HUES64 (cell line): ENCODE measurements around the gene TSPAN14.
"Not testable (repeated sequence)": the region's sequence is repeated elsewhere in the genome, so short reads cannot be mapped to it uniquely, and the experiment has no call there.

Experiments used
- H3K27ac ChIP-seq: 2 replicates; pipeline ENCODE4 v1.7.0; 2013; ENCODE audit warnings: low read depth, low read length, inconsistent platforms
- H3K27me3 ChIP-seq: 2 replicates; pipeline ENCODE4 v1.6.1; 2013; ENCODE audit warnings: mild to moderate bottlenecking, low read length; ENCODE audit not compliant: insufficient read depth
- H3K36me3 ChIP-seq: 2 replicates; pipeline ENCODE4 v1.6.1; 2013; ENCODE audit warnings: mild to moderate bottlenecking, low read length; ENCODE audit not compliant: insufficient read depth
- H3K4me1 ChIP-seq: 2 replicates; pipeline ENCODE4 v1.6.1; 2013; ENCODE audit warnings: mild to moderate bottlenecking, low read length, moderate library complexity; ENCODE audit not compliant: insufficient read depth
- H3K4me3 ChIP-seq: 2 replicates; pipeline ENCODE4 v1.5.1; 2013; ENCODE audit warnings: mild to moderate bottlenecking, low read length, moderate library complexity
- H3K9ac ChIP-seq: 2 replicates; pipeline ENCODE4 v1.6.1; 2013; ENCODE audit warnings: mild to moderate bottlenecking, low read depth, low read length
- H3K9me3 ChIP-seq: 2 replicates; pipeline ENCODE4 v1.6.1; 2013; ENCODE audit warnings: low read depth, low read length; ENCODE audit not compliant: insufficient read depth
- WGBS: fragments of 150-250, 120-280 bp; methylation state at CpG from one replicate; pipeline ENCODE4 v1.1.7; 2013; ENCODE audit warnings: missing lambda C conversion rate; 5-methylcytosine and 5-hydroxymethylcytosine counted together

Gene TSPAN14

DNA sequence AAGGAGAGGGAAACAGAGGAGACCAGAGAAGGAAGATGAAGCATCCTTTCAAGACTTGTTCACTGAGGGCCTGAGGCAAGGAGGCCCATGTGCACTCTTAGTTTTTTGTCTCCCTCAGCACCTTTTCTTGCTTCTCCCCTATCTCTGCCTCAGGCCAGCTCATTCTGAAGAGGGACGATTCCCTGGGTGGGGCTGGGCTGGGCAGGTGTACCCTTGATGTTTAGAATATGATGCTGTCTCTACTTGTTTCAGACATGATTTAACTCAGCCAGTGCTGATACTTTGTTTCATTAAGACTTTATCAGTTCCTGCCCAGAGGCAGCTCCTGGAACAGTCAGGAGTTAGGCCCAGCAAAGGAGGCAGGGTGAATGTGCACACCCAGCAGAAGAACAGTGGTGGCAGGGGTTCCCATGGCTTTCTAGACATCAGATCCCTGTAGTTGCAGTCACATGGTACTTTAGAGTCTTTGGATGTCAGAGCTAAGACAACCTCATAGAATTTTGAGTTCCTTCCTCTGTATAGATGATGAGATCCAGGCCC, 42.4 kb upstream of the TSPAN14 start:
- H3K36me3 ChIP-seq, result peaks cover 5% of the 10 kb centered on the region; the same call in 1 of the 2 replicates
- WGBS, result 83% methylated on average over 1 of the region's 1 CpG
- peaks cover 45% of the 10 kb centered on the region for H3K27me3 ChIP-seq
- H3K4me3 ChIP-seq, result no peak overlapping the region
- peaks cover 35% of the 10 kb centered on the region for H3K4me1 ChIP-seq
- H3K9me3 ChIP-seq, result no peaks in the 10 kb centered on the region
- no peak overlapping the region for H3K27ac ChIP-seq
- no peak overlapping the region for H3K9ac ChIP-seq

DNA sequence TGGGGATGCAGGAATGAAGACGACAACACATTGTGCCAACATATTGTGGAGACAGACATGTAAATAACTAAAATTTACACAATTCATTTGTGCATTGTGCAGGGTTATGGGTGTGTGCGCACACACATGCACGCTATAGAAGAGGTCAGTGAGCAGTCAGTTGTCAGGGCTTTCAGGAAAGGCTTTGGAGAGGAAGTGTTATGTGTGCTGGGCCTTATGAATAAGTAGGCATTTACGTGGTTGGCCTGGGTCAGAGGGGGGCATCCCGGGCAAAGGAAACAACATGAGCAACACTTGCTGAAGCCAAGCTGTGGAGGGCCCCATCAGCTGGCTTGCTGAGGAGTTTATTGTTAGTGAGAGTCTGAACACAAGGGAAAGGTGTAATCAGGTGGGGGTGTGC, 41.6 kb upstream of the TSPAN14 start:
- 90% methylated on average over 5 of the region's 5 CpGs for WGBS
- peaks cover 40% of the 10 kb centered on the region for H3K4me1 ChIP-seq
- H3K27me3 ChIP-seq, result peaks cover 40% of the 10 kb centered on the region
- H3K9ac ChIP-seq, result no peak overlapping the region
- no peak overlapping the region for H3K27ac ChIP-seq
- H3K36me3 ChIP-seq, result peaks cover 5% of the 10 kb centered on the region; the same call in 1 of the 2 replicates
- no peaks in the 10 kb centered on the region for H3K9me3 ChIP-seq
- H3K4me3 ChIP-seq, result no peak overlapping the region

DNA sequence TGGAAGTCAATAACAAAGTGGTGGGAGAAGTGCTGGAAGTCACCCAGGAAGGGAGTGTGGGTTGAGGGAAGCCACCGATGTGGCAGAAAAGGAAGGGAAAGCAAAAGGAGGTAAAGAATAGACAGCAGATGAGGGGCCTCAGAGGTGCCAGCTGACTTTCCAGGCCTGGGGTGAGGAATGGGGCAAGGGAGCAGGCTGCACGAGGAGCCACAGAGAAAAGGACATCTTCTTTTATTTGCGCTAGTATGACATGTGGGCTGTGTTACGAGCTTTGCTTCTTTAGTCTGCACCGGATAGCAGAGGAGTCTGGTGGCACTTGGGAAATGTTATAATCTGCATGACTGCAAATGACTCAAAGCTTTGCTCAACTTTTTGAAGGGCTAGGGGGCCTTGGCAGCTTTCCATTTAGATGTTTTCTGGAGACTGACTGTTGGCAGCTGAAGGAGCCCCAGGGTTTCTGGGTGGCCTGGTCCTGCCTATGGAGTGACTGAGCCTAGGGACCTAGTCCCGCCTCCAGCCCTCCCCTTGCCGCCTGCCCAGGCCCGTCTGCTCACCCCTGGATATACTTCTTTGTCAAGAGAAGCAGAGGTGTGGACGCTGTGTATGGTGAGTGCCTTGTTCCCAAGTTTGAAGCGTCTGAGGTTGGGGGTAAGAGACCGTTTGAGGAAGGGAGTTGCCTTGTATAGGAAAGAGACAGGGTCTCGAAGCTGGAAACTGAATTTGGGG, 40.7 kb upstream of the TSPAN14 start:
- 76% methylated on average over 12 of the region's 12 CpGs for WGBS
- Histone ChIP-seq H3K4me1 (peaks cover 43% of the 10 kb centered on the region), H3K36me3 (peaks cover 5% of the 10 kb centered on the region; the same call in 1 of the 2 replicates), H3K27me3 (peaks cover 33% of the 10 kb centered on the region), H3K27ac (no peak overlapping the region), H3K4me3 (no peak overlapping the region), H3K9ac (no peak overlapping the region), H3K9me3 (no peaks in the 10 kb centered on the region)

DNA sequence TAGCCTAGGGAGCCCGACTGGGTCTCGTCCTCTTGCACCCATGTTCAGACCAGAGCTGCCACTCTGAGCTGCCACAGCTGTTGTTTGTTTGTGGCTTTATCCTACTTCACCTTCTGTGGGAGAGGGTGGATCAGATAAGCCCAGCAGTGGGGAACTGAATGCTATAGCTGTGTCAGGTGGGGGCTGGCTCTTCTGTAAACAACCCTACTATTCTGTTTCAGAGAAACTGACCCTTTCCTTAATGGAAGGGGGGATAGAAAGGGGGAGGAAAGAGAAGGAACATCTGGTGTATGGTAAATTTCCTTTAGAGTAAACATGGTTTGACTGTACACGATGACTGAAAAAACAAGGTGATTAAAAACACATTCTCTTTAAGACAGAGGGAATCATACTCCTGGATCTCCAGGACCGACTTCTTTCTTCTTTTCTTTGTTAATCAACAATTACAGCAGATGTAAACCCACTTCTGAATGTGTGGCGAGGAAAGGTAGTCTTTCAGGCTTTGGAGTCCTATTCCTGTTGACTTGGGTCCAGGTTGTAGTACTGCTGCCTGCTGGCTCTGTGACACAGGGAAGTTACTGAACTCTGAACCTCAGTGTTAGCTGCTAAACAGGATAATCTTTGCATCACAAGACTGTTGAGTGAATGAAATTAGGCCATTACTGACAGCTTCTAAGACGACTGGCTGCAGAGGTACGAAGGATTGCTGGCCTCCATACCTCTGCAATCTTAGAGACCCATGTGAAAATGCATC, 39.8 kb upstream of the TSPAN14 start:
- peaks cover 43% of the 10 kb centered on the region for H3K4me1 ChIP-seq
- no peak overlapping the region for H3K27ac ChIP-seq
- H3K9me3 ChIP-seq, result no peaks in the 10 kb centered on the region
- H3K36me3 ChIP-seq, result peaks cover 5% of the 10 kb centered on the region; the same call in 1 of the 2 replicates
- 85% methylated on average over 7 of the region's 7 CpGs for WGBS
- no peak overlapping the region for H3K9ac ChIP-seq
- H3K27me3 ChIP-seq, result peaks cover 25% of the 10 kb centered on the region
- no peak overlapping the region for H3K4me3 ChIP-seq

DNA sequence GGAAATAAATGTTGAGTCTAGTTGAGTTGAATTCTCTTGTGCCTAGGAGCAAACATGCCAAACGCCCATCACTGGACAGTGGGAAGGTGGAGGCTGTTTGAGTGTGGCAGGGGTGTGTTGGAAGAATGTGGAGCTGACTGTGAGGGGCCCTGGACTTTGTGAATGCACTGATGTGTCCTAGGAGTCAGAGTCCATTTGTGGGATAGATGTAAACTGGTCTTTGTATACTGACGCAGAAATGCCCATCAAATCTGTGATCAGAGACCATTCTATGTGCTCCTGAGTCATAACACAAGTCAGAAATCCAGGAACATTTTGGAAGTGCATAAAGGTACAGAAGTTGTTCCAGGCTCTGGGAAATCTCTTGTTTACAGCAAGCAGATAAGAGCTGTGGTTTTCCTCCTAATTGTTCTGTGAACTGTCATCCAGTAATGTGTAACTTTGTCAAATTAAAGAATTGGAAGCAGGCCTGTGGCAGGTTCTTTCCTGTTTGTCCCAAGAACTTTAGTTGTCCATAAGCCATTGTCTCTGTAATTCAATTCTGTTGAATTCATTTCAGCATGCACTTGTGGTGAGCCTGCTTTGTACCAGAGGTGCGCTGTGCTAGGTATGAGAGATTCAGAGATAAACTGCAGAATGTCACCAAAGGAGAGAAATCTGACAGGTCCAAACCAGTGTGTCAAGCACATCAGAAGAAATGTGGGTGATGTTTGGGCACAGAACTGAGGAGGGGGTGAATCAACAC, 38.2 kb upstream of the TSPAN14 start:
- Histone ChIP-seq H3K27me3 (peaks cover 22% of the 10 kb centered on the region), H3K4me3 (no peak overlapping the region), H3K36me3 (peaks cover 10% of the 10 kb centered on the region; the same call in 1 of the 2 replicates), H3K27ac (no peak overlapping the region), H3K9me3 (no peaks in the 10 kb centered on the region), H3K4me1 (peaks cover 39% of the 10 kb centered on the region), H3K9ac (no peak overlapping the region)
- 91% methylated on average over 3 of the region's 3 CpGs for WGBS

DNA sequence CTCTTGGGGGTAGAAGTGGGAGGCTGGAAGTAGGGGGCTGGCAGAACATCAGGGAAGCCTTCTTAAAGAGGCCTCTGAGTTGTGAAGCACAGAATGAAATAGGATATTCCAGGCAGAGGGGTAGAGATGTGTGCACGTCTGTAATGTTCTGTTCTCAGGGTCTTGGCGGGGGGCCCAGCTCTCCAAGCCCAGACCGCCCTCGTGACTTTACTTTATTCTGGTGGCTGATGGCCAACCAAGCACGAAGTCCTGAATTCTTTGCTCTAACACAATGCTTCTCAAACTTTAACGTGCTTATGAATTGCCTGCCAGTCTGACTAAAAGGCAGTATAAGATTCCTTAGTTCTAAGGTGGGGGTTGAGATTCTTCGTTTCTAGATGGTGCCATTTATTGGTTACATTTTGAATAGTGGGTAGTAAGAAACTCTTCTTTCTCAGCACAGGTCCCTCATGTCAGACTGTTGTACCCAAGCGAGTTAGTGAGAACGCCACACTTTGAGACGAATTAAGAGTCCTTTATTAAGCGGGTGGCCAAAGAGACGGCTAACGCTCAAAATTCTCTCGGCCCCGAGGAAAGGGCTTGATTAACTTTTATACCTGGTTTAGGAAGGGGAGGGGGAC, 37.5 kb upstream of the TSPAN14 start:
- no peak overlapping the region for H3K27ac ChIP-seq

DNA sequence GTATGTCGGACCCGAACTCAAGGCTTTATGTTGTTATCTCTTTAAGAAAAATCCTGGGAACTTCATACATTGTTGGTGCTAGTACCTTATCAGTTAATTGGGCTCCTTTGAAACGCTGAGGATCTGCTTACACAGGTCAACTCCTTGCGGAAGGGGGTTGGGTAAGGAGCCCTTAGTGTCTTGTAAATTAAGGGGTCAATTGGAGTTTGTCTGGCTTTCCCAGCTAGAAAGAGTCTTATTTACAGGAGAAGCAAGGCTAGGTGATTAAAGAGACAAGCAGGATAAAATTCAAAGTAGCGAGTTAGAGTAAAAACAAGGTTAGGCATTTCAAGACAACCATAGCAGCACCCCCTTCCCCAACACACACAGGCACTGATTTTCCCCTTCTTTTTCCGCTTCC, 36.9 kb upstream of the TSPAN14 start:
- H3K36me3 ChIP-seq, result peaks cover 18% of the 10 kb centered on the region
- peak overlapping the region; percentile 28 for H3K4me3 ChIP-seq
- 13% methylated on average over 6 of the region's 6 CpGs for WGBS
- peaks cover 22% of the 10 kb centered on the region for H3K27me3 ChIP-seq
- H3K4me1 ChIP-seq, result peaks cover 39% of the 10 kb centered on the region
- not testable (repeated sequence) for H3K9me3 ChIP-seq, H3K9ac ChIP-seq, H3K27ac ChIP-seq

More for the DNA sequence above, 37.5 kb upstream of the TSPAN14 start:
- Histone ChIP-seq H3K4me1 (peaks cover 39% of the 10 kb centered on the region), H3K27me3 (peaks cover 22% of the 10 kb centered on the region), H3K4me3 (peak overlapping the region; percentile 28), H3K36me3 (peaks cover 15% of the 10 kb centered on the region), H3K9me3 (no peaks in the 10 kb centered on the region), H3K9ac (no peak overlapping the region)
- WGBS, result 27% methylated on average over 15 of the region's 15 CpGs

DNA sequence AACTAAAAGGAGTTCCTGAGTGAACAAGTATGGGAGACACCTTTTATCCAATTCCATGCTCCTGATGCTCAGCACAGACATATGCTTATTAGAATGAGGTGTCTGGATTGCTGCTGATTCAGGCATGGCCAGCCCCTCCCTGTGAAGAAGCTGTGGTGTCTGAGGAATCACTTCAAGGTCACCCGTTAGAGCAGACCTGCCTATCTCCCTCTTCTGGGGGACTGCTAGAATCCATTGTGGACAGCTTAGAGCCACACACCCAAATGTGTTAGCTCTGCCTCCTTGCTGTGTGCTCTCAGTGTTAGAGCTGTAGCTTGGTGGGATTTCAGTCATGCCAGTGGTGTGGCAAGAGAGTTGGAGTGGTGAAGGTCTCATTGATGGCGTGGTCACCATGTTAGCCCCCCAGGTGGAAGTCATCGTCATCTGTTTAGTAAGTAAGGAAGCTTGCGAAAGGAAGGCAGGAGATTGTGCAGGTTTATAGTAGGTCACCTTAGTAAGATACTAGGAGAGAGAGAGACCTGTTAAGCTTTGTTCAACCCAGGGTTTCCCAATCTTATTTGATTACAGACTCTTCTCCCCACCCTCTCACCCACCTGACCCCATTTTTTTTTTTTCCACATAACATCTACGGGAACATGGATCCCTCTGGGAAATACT, 32.9 kb upstream of the TSPAN14 start:
- H3K27me3 ChIP-seq, result peaks cover 7% of the 10 kb centered on the region
- H3K36me3 ChIP-seq, result peaks cover 47% of the 10 kb centered on the region
- no peaks in the 10 kb centered on the region for H3K9me3 ChIP-seq
- no peak overlapping the region for H3K4me3 ChIP-seq
- no peak overlapping the region for H3K27ac ChIP-seq
- H3K9ac ChIP-seq, result no peak overlapping the region
- 94% methylated on average over 5 of the region's 5 CpGs for WGBS
- H3K4me1 ChIP-seq, result peaks cover 23% of the 10 kb centered on the region

DNA sequence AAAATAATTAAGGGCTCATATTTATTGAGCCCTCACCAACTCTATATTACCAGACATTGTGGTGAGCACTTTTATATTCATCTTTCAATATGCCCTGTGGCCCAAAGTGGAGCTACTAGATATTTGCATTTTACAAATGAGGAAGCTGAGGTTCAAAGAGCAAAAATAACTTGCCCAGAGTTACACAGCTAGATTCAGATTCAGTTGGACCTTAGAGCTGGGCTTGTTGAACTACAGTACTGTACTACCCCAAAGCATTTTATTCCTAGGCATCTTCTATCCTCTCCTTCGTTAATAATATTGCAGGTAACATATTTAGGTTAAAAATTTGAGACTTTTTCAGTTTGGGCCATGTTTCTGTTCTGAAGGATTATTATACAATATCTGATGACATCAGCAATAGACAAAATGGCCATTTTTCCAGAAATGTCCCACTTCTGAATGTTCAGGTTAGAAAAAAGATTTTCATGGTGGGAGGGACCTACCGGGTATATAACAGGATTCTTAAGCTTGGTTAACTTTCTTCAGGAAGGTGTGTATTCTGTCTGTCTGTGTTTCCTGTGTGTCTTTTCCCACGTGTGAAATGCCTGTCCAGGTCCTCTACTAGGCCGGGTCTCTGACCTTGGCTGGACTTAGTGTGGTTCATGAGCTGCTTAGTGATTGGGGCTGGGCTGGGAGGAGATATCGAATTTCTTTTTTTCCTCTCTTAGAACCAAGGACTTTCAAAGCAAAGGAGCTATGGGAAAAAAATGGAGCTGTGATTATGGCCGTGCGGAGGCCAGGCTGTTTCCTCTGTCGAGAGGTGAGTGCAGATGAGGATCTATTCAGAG, 32.2 kb upstream of the TSPAN14 start:
- Histone ChIP-seq H3K9ac (no peak overlapping the region), H3K9me3 (no peaks in the 10 kb centered on the region), H3K36me3 (peaks cover 52% of the 10 kb centered on the region), H3K4me1 (peaks cover 16% of the 10 kb centered on the region), H3K27ac (no peak overlapping the region), H3K27me3 (no peaks in the 10 kb centered on the region), H3K4me3 (no peak overlapping the region)
- 89% methylated on average over 6 of the region's 8 CpGs for WGBS

DNA sequence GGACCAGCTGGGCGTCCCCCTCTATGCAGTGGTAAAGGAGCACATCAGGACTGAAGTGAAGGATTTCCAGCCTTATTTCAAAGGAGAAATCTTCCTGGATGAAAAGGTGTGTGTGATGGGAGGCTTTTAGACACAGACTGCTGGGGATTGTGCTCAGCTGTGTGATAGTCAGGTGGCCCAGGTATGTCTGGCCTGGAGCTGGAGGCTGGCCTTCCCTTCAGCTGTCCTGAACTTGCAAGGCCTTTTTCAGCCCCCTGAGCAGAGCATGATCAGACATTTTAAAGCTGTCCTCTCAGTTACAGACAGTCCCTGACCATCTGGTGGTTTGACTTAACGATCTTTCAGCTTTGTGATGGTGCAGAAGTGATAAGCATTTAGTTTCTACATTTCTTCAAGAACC, 28.2 kb upstream of the TSPAN14 start:
- Histone ChIP-seq H3K9me3 (no peaks in the 10 kb centered on the region), H3K4me1 (no peaks in the 10 kb centered on the region), H3K36me3 (peaks cover 78% of the 10 kb centered on the region), H3K4me3 (no peak overlapping the region), H3K27ac (no peak overlapping the region), H3K9ac (no peak overlapping the region), H3K27me3 (no peaks in the 10 kb centered on the region)
- WGBS, result 91% methylated on average over 2 of the region's 2 CpGs
